Panc1 (cell line): ENCODE results near the gene CBX2. TPM values are rescaled to one million over a fixed set of nuclear protein-coding genes. Genes with fewer than 3 reads are reported as not detected.

Source experiments
- ATAC-seq: fragments of 200-7000 bp; cut with Tn5 transposase; 2 replicates; pipeline ENCODE4 v1.9.1; 2020; ENCODE audit warnings: mild to moderate bottlenecking, moderate library complexity
- BruUV-seq: library from RNA; stranded (reverse); fragments of 400-500 nt; replicated peaks from 2 replicates; lab custom pipeline; 2021; lab: Mats Ljungman, UMichigan
- CTCF ChIA-PET: fragments of 300-600 bp; sonication (Branson Sonifier 250); formaldehyde crosslinking; loops from one replicate; lab custom pipeline; 2022; ENCODE audit warnings: antibody characterized with exemption; lab: Charles Lee
- POLR2A ChIA-PET: fragments of 300-600 bp; sonication (Branson Sonifier 250); formaldehyde crosslinking; loops from one replicate; lab custom pipeline; 2022; ENCODE audit warnings: antibody characterized with exemption; lab: Charles Lee
- DNase-seq: peaks from one replicate; pipeline ENCODE4 v3.0.0-alpha.2; 2010; ENCODE audit warnings: low read depth, low spot score
- H3K27ac ChIP-seq: 2 replicates; pipeline ENCODE4 v1.5.1; 2011; ENCODE audit warnings: mild to moderate bottlenecking, low read length, inconsistent platforms
- H3K27me3 ChIP-seq: fragments of 200-500 bp; sonication (Bioruptor generic); 2 replicates; pipeline ENCODE4 v1.6.0; 2014; ENCODE audit warnings: low read length, inconsistent platforms; ENCODE audit not compliant: control insufficient read depth, insufficient read depth
- H3K36me3 ChIP-seq: fragments of 200-500 bp; sonication (Bioruptor generic); 2 replicates; pipeline ENCODE4 v1.5.1; 2014; ENCODE audit warnings: inconsistent platforms, mild to moderate bottlenecking, low read length, moderate library complexity; ENCODE audit not compliant: control insufficient read depth, insufficient read depth
- H3K4me1 ChIP-seq: 2 replicates; pipeline ENCODE4 v1.5.1; 2011; ENCODE audit warnings: inconsistent platforms, mild to moderate bottlenecking, low read length, moderate library complexity; ENCODE audit not compliant: control insufficient read depth, insufficient read depth
- H3K4me3 ChIP-seq, 2 experiments: 2 replicates each; pipeline ENCODE4 v1.5.1; 2011 to 2012; ENCODE audit warnings: low read depth in 2 of 2, low read length in 2 of 2, mild to moderate bottlenecking in 2 of 2, inconsistent platforms in 1 of 2, moderate library complexity in 1 of 2
- H3K9me3 ChIP-seq: fragments of 200-500 bp; sonication (Bioruptor generic); 2 replicates; pipeline ENCODE4 v1.5.1; 2014; ENCODE audit warnings: low read depth, mild to moderate bottlenecking, inconsistent platforms, low read length, moderate library complexity; ENCODE audit not compliant: control insufficient read depth, insufficient read depth
- CTCF ChIP-seq: fragments of 450-650 bp; IDR thresholded peaks from 2 replicates; pipeline ENCODE4 v1.5.1; 2017; ENCODE audit warnings: mild to moderate bottlenecking
- POLR2AphosphoS5 ChIP-seq: IDR thresholded peaks from 2 replicates; pipeline ENCODE4 v1.6.1; 2012; ENCODE audit warnings: mild to moderate bottlenecking, low read depth, low read length, moderate library complexity
- SIN3A ChIP-seq: IDR thresholded peaks from 2 replicates; pipeline ENCODE4 v1.6.1; 2012; ENCODE audit warnings: low read depth, mild to moderate bottlenecking, low read length, moderate library complexity, borderline replicate concordance; ENCODE audit not compliant: insufficient read depth
- TCF7L2 ChIP-seq: IDR thresholded peaks from 2 replicates; pipeline ENCODE4 v1.6.1; 2011; ENCODE audit warnings: mild to moderate bottlenecking, low read depth, low read length, inconsistent platforms
- in situ Hi-C: cut with HindIII; loops from 2 replicates; pipeline ENCODE4 v1.10.0; 2016; ENCODE audit warnings: low sequenced_read_pairs, low pct_unique_long_range_greater_than_20kb
- intact Hi-C: fragments of 100-400 bp; cut with micrococcal nuclease; formaldehyde crosslinking; loops from one replicate; pipeline ENCODE4 v1.10.0; 2022; ENCODE audit not compliant: unreplicated experiment
- total RNA-seq: library from RNA; stranded (reverse); gene quantifications from one replicate; pipeline ENCODE4 v1.2.1, GENCODE V29; 2021; ENCODE audit not compliant: unreplicated experiment
- TF ChIP-seq, protein P1 (sequence below), 2 experiments: IDR thresholded peaks; 2 replicates each; pipeline ENCODE4 v1.6.1; 2011 to 2012; ENCODE audit warnings: low read depth in 2 of 2, control low read depth in 1 of 2, low read length in 1 of 2, mild to moderate bottlenecking in 1 of 2, moderate library complexity in 1 of 2; ENCODE audit not compliant: insufficient read depth in 1 of 2

CBX2 gene
- total RNA-seq, 1 experiment from 2014 or later, result 9.0 TPM

- DNase-seq (no peak), ATAC-seq (no peak)
- no TSS peak for BruUV-seq
- Histone ChIP-seq H3K27me3 (no peaks in the 10 kb centered on the region), H3K36me3 (peaks cover 6% of the 10 kb centered on the region), H3K27ac (peak overlapping the region; percentile 89), H3K4me1 (peaks cover 70% of the 10 kb centered on the region), H3K4me3 (peak overlapping the region; percentile 12 to 27), H3K9me3 (no peaks in the 10 kb centered on the region)
- in situ Hi-C loops, result no loop called here
- CTCF ChIA-PET, result interaction anchor here (0.6 to 3.6 kb wide), 6 partner anchors 11 to 153 kb away, joined by 3 to 21 read pairs (median 4); no protein-coding TSS in a partner anchor
- intact Hi-C loops, result loop anchor here (10.0 kb wide), 1 partner anchor 88 kb away; no protein-coding TSS in a partner anchor
- TF ChIP-seq, protein P1, sequence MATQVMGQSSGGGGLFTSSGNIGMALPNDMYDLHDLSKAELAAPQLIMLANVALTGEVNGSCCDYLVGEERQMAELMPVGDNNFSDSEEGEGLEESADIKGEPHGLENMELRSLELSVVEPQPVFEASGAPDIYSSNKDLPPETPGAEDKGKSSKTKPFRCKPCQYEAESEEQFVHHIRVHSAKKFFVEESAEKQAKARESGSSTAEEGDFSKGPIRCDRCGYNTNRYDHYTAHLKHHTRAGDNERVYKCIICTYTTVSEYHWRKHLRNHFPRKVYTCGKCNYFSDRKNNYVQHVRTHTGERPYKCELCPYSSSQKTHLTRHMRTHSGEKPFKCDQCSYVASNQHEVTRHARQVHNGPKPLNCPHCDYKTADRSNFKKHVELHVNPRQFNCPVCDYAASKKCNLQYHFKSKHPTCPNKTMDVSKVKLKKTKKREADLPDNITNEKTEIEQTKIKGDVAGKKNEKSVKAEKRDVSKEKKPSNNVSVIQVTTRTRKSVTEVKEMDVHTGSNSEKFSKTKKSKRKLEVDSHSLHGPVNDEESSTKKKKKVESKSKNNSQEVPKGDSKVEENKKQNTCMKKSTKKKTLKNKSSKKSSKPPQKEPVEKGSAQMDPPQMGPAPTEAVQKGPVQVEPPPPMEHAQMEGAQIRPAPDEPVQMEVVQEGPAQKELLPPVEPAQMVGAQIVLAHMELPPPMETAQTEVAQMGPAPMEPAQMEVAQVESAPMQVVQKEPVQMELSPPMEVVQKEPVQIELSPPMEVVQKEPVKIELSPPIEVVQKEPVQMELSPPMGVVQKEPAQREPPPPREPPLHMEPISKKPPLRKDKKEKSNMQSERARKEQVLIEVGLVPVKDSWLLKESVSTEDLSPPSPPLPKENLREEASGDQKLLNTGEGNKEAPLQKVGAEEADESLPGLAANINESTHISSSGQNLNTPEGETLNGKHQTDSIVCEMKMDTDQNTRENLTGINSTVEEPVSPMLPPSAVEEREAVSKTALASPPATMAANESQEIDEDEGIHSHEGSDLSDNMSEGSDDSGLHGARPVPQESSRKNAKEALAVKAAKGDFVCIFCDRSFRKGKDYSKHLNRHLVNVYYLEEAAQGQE (IDR thresholded peaks at IDR 0.05; ENCODE audit: insufficient read depth in 1 of 2, low read depth in 2 of 2, low read length in 1 of 2), result no peak
- TF ChIP-seq SIN3A (no peak), POLR2AphosphoS5 (no peak)
- POLR2A ChIA-PET, result interaction anchor here (0.6 kb wide), 1 partner anchor 867 kb away, joined by 4 read pairs; no protein-coding TSS in a partner anchor
Measured at GRCh38 chr17:79833110-79833450, 55.1 kb downstream of the CBX2 start.

DNA sequence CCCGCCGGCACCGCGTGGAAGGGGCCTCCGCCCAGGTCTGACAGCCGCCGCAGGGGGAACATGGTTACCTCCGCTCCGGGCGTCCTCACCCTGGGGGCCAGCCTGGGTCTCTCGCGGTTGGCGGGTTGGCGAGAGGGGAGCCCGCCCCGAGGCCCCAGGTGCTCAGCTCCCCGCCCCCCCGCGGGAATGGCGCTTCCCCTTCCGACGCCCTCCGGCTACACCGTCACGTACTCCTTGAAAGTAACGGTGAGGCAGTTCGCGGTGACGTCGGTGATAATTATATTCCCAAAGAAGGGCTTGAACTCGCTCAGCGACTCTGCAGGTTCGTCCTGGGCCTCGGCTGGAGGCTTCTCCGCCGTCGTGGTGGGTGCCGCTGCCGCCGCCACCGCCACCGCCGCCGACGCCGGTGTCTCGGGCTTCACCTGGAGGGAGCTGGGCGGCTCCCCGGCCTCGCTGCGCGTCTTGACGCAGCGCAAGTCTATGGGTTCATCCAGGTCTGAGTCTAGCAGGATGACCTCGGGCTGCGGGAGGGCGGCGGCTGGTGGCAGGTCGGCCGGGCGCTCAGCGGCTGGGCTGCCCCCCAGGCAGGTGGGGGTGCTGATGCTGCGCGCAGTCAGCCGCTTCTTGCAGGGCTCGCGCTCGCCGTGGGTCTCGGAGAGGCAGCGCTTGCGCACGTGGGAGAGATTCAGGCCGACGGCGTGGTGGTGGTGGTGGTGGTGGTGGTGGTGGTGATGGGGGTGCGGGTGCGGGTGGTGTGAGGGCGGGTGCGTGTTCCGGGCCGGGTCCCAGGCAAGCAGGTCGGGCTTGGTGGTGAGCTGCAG, 56.0 kb downstream of the CBX2 start:
- Histone ChIP-seq H3K27me3 (no peaks in the 10 kb centered on the region), H3K36me3 (peaks cover 9% of the 10 kb centered on the region), H3K27ac (peak overlapping the region; percentile 89), H3K9me3 (no peaks in the 10 kb centered on the region), H3K4me1 (peaks cover 66% of the 10 kb centered on the region), H3K4me3 (peak overlapping the region; percentile 12 to 27; a peak in 3 of 4 replicates)
- BruUV-seq, result no TSS peak
- ATAC-seq, result no peak
- POLR2A ChIA-PET, result interaction anchor here (0.5 kb wide), 1 partner anchor 443 kb away, joined by 9 read pairs; no protein-coding TSS in a partner anchor
- TF ChIP-seq TCF7L2 (no peak), SIN3A (no peak), CTCF (no peak), POLR2AphosphoS5 (no peak)
- TF ChIP-seq, protein P1 (IDR thresholded peaks at IDR 0.05; ENCODE audit: insufficient read depth in 1 of 2, low read depth in 2 of 2, low read length in 1 of 2), result no peak
- DNase-seq, result no peak
- CTCF ChIA-PET, result interaction anchor here (0.6 to 3.6 kb wide), 2 partner anchors 22 to 31 kb away, joined by 12 to 21 read pairs; no protein-coding TSS in a partner anchor
- in situ Hi-C loops (no loop called here), intact Hi-C loops (loop anchor here (10.0 kb wide), 1 partner anchor 89 kb away; no protein-coding TSS in a partner anchor)
